MM.1S (cell line): ENCODE data around the gene DENND5B.

Experiments
- DNase-seq: peaks from one replicate; pipeline ENCODE4 v3.0.0-alpha.2; 2015
- H2AFZ ChIP-seq: fragments of 300-600 bp; sonication (generic); 2 replicates; pipeline ENCODE4 v1.6.0; 2016; ENCODE audit warnings: antibody characterized with exemption, low read length
- H3F3A ChIP-seq: fragments of 300-600 bp; sonication (generic); 2 replicates; pipeline ENCODE4 v1.6.1; 2016; ENCODE audit warnings: mild to moderate bottlenecking, antibody characterized with exemption, low read length, moderate library complexity, mixed read lengths; ENCODE audit not compliant: insufficient read depth
- H3K27ac ChIP-seq: fragments of 300-600 bp; sonication (generic); 2 replicates; pipeline ENCODE4 v1.5.1; 2016; ENCODE audit warnings: mild to moderate bottlenecking, low read length
- H3K27me3 ChIP-seq: fragments of 300-600 bp; sonication (generic); replicated peaks from 2 replicates; pipeline ENCODE4 v1.6.0; 2016; ENCODE audit warnings: low read length; ENCODE audit not compliant: insufficient read depth
- H3K36me3 ChIP-seq: fragments of 300-600 bp; sonication (generic); replicated peaks from 2 replicates; pipeline ENCODE4 v1.6.1; 2016; ENCODE audit warnings: mild to moderate bottlenecking, low read length, mixed read lengths; ENCODE audit not compliant: insufficient read depth
- H3K4me1 ChIP-seq: fragments of 300-600 bp; sonication (generic); 2 replicates; pipeline ENCODE4 v1.6.1; 2016; ENCODE audit warnings: low read length, mixed read lengths
- H3K4me2 ChIP-seq: fragments of 300-600 bp; sonication (generic); 2 replicates; pipeline ENCODE4 v1.6.0; 2016; ENCODE audit warnings: low read depth, low read length
- H3K4me3 ChIP-seq: fragments of 300-600 bp; sonication (generic); 2 replicates; pipeline ENCODE4 v1.5.1; 2016; ENCODE audit warnings: low read length, mixed read lengths
- H3K79me2 ChIP-seq: fragments of 300-600 bp; sonication (generic); 2 replicates; pipeline ENCODE4 v1.6.1; 2016; ENCODE audit warnings: mixed run types, low read length, mixed read lengths
- H3K9ac ChIP-seq: fragments of 300-600 bp; sonication (generic); 2 replicates; pipeline ENCODE4 v1.6.1; 2016; ENCODE audit warnings: low read length, mixed read lengths
- H3K9me2 ChIP-seq: fragments of 300-600 bp; sonication (generic); replicated peaks from 2 replicates; pipeline ENCODE4 v1.6.1; 2016; ENCODE audit warnings: mild to moderate bottlenecking, low read length, mixed read lengths; ENCODE audit not compliant: insufficient read depth
- H3K9me3 ChIP-seq: fragments of 300-600 bp; sonication (generic); replicated peaks from 2 replicates; pipeline ENCODE4 v1.6.1; 2016; ENCODE audit warnings: mild to moderate bottlenecking, low read length, mixed read lengths; ENCODE audit not compliant: insufficient read depth
- H4K20me1 ChIP-seq: fragments of 300-600 bp; sonication (generic); 2 replicates; pipeline ENCODE4 v1.6.1; 2016; ENCODE audit warnings: mild to moderate bottlenecking, low read length, moderate library complexity, mixed read lengths; ENCODE audit not compliant: insufficient read depth
- EZH2 ChIP-seq: fragments of 300-600 bp; sonication (generic); optimal IDR thresholded peaks from 2 replicates; pipeline ENCODE3; 2017; ENCODE audit warnings: low read depth, mild to moderate bottlenecking, antibody characterized with exemption, low read length, mixed read lengths
- EZH2phosphoT487 ChIP-seq: fragments of 300-600 bp; sonication (generic); IDR thresholded peaks from 2 replicates; pipeline ENCODE4 v1.6.1; 2018; ENCODE audit warnings: antibody characterized with exemption, low read length
- TF ChIP-seq, protein P1 (sequence below): fragments of 300-600 bp; sonication (generic); IDR thresholded peaks from 2 replicates; pipeline ENCODE4 v1.5.1; 2016; ENCODE audit warnings: antibody characterized with exemption, low read length, mixed read lengths

DENND5B gene

DNA sequence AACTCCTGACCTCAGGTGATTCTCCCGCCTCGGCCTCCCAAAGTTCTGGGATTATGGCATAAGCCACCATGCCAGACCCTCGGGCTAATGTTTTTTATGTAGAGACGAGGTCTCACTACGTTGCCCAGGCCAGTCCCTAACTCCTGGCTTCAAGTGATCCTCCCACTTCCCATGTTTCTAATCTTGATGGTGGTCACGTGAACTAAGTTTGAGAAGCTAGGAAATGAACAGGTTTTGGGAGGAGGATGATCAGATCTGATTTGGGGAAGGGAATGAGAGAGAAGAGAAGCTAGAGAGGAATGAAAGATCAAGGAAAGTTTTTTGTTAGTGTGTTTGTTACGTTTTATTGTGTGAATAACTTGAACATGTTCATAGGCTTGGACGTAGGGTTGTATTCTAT, 247.8 kb downstream of the DENND5B start:
- H3K4me3 ChIP-seq = no peak overlapping the region
- no peaks in the 10 kb centered on the region for H3K4me1 ChIP-seq
- H3K36me3 ChIP-seq = no peaks in the 10 kb centered on the region
- no peak overlapping the region for H2AFZ ChIP-seq
- H3K9ac ChIP-seq = no peak overlapping the region
- no peaks in the 10 kb centered on the region for H3F3A ChIP-seq
- no peaks in the 10 kb centered on the region for H3K9me3 ChIP-seq
- no peaks in the 10 kb centered on the region for H4K20me1 ChIP-seq
- no peaks in the 10 kb centered on the region for H3K9me2 ChIP-seq
- H3K4me2 ChIP-seq = no peak overlapping the region
- TF ChIP-seq, protein P1, sequence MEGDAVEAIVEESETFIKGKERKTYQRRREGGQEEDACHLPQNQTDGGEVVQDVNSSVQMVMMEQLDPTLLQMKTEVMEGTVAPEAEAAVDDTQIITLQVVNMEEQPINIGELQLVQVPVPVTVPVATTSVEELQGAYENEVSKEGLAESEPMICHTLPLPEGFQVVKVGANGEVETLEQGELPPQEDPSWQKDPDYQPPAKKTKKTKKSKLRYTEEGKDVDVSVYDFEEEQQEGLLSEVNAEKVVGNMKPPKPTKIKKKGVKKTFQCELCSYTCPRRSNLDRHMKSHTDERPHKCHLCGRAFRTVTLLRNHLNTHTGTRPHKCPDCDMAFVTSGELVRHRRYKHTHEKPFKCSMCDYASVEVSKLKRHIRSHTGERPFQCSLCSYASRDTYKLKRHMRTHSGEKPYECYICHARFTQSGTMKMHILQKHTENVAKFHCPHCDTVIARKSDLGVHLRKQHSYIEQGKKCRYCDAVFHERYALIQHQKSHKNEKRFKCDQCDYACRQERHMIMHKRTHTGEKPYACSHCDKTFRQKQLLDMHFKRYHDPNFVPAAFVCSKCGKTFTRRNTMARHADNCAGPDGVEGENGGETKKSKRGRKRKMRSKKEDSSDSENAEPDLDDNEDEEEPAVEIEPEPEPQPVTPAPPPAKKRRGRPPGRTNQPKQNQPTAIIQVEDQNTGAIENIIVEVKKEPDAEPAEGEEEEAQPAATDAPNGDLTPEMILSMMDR = no peak
- TF ChIP-seq EZH2 (no peak), EZH2phosphoT487 (no peak)
- no peak for DNase-seq
- H3K27ac ChIP-seq = no peak overlapping the region
- H3K27me3 ChIP-seq = no peaks in the 10 kb centered on the region
- no peaks in the 10 kb centered on the region for H3K79me2 ChIP-seq

- no peak for DNase-seq
- Histone ChIP-seq H3K4me3 (no peak overlapping the region), H3K27me3 (no peaks in the 10 kb centered on the region), H3K4me1 (no peaks in the 10 kb centered on the region), H3K9me2 (no peaks in the 10 kb centered on the region), H3K9ac (no peak overlapping the region), H3K79me2 (no peaks in the 10 kb centered on the region), H2AFZ (no peak overlapping the region), H4K20me1 (no peaks in the 10 kb centered on the region), H3F3A (no peaks in the 10 kb centered on the region), H3K27ac (no peak overlapping the region), H3K9me3 (no peaks in the 10 kb centered on the region), H3K4me2 (no peak overlapping the region), H3K36me3 (no peaks in the 10 kb centered on the region)
- TF ChIP-seq EZH2 (no peak), EZH2phosphoT487 (no peak)
- TF ChIP-seq, protein P1 = no peak
Observed at GRCh38 chr12:31342286-31342685, 248.7 kb downstream of the DENND5B start.

GRCh38 chr12:31339831-31340622, 250.9 kb downstream of the DENND5B start:
- Histone ChIP-seq H3K9me3 (no peaks in the 10 kb centered on the region), H3K79me2 (no peaks in the 10 kb centered on the region), H4K20me1 (no peaks in the 10 kb centered on the region), H3K4me3 (no peak overlapping the region), H3K9me2 (no peaks in the 10 kb centered on the region), H3K36me3 (no peaks in the 10 kb centered on the region), H3K27ac (no peak overlapping the region), H3F3A (no peaks in the 10 kb centered on the region), H3K4me2 (no peak overlapping the region), H3K27me3 (no peaks in the 10 kb centered on the region), H3K4me1 (no peaks in the 10 kb centered on the region), H3K9ac (no peak overlapping the region), H2AFZ (no peak overlapping the region)
- TF ChIP-seq, protein P1 = no peak
- no peak for TF ChIP-seq EZH2phosphoT487
- DNase-seq = no peak
